ENCODE measurements around the gene RAB8A.

DNA sequence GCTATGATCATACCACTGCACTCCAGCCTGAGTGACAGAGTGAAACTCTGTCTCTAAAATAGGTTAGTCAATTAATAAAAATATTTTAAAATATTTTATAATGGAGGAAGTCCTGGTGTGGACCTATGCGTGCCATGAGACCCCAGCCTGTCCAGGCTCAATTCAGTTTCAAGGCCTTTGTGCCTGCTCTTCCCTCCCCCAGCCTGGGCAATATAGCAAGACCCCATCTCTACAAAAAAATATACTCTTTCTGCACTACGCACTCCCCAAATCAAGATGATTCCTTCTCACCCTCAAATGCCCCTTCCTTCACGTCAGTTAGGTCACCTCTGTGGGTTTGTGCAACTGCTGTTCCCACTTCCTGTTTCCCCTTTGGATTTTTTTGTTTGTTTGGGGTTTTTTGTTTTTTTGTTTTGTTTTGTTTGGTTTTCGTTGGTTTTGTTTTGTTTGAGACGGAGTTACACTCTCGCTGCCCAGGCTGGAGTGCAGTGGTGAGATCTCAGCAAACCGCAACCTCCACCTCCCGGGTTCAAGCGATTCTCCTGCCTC is 30.4 kb downstream of the RAB8A start:
- TF ChIP-seq, protein P1, sequence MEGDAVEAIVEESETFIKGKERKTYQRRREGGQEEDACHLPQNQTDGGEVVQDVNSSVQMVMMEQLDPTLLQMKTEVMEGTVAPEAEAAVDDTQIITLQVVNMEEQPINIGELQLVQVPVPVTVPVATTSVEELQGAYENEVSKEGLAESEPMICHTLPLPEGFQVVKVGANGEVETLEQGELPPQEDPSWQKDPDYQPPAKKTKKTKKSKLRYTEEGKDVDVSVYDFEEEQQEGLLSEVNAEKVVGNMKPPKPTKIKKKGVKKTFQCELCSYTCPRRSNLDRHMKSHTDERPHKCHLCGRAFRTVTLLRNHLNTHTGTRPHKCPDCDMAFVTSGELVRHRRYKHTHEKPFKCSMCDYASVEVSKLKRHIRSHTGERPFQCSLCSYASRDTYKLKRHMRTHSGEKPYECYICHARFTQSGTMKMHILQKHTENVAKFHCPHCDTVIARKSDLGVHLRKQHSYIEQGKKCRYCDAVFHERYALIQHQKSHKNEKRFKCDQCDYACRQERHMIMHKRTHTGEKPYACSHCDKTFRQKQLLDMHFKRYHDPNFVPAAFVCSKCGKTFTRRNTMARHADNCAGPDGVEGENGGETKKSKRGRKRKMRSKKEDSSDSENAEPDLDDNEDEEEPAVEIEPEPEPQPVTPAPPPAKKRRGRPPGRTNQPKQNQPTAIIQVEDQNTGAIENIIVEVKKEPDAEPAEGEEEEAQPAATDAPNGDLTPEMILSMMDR (IDR thresholded peaks at IDR 0.05): no peak
- no peak for TF ChIP-seq POLR2A (IDR thresholded peaks at IDR 0.05)

All from thyroid gland (tissue), 4 donors.